ENCODE measurements around the gene SUN2. TPM values are rescaled to one million over a fixed set of nuclear protein-coding genes. Genes with fewer than 3 reads are reported as not detected.

SUN2 gene
- total and polyA plus RNA-seq, 8 donors: 25.3 to 387 (median 117) TPM

DNA sequence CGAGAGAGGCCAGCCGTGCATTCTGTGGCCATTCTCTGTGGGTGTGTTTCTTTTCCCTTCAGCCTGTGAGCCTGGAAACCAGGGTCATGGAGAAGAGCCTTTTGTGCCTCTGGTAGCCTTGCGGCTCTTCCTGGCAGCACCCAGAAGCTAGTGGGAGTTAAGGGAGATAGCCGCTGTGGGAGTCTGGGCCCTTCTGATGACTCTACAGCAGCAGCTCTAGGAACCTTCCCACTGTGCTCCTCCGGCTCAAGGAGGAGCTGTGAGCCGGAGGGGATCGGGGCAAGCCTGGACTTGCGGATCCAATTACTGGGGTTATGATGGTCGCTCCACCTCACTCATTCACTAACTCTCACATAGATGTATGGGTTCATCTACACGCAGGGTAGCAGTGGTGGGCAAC, 39.5 kb downstream of the SUN2 start:
- no peaks in the 10 kb centered on the region for H3K27me3 ChIP-seq
- WGBS, 5 donors: 93 to 97% (median 97%) methylated on average over 5 to 10 of the region's 10 CpGs
- no peaks in the 10 kb centered on the region for H3K9me3 ChIP-seq
- intact Hi-C loops (cut with DNase I; ENCODE audit: low total_unique reads): no loop called here
- peaks cover 15 to 64% (median 33%) of the 10 kb centered on the region in 4 donors for H3K4me1 ChIP-seq
- no peak overlapping the region for H3K27ac ChIP-seq
- H3K4me3 ChIP-seq: no peak overlapping the region
- TF ChIP-seq, protein P1, sequence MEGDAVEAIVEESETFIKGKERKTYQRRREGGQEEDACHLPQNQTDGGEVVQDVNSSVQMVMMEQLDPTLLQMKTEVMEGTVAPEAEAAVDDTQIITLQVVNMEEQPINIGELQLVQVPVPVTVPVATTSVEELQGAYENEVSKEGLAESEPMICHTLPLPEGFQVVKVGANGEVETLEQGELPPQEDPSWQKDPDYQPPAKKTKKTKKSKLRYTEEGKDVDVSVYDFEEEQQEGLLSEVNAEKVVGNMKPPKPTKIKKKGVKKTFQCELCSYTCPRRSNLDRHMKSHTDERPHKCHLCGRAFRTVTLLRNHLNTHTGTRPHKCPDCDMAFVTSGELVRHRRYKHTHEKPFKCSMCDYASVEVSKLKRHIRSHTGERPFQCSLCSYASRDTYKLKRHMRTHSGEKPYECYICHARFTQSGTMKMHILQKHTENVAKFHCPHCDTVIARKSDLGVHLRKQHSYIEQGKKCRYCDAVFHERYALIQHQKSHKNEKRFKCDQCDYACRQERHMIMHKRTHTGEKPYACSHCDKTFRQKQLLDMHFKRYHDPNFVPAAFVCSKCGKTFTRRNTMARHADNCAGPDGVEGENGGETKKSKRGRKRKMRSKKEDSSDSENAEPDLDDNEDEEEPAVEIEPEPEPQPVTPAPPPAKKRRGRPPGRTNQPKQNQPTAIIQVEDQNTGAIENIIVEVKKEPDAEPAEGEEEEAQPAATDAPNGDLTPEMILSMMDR (IDR thresholded peaks at IDR 0.05): no peak
- TF ChIP-seq POLR2AphosphoS5 (IDR thresholded peaks at IDR 0.05) (no peak), POLR2A (IDR thresholded peaks at IDR 0.05) (no peak), EP300 (IDR thresholded peaks at IDR 0.05) (no peak)
- H3K36me3 ChIP-seq: peaks cover 22 to 65% (median 56%) of the 10 kb centered on the region in 4 donors
- DNase-seq: no peak

DNA sequence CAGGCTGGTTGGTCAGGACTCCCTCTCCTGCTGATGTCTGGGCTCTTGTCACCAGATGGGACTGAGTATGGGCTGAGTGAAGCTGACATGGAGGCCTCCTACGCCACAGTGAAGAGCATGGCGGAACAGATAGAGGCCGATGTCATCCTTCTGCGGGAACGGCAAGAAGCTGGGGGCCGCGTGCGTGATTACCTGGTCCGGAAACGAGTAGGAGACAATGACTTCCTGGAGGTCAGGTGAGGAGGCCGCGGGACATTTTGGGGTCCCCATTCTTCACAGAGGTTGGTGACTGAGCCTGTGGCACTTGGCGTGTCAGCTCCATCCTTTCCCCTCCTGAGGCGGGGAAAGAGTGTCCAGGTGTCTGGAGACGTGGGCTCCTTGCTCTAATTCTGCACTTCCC, 39.9 kb downstream of the SUN2 start:
- WGBS, 5 donors: 90 to 96% (median 95%) methylated on average over 15 of the region's 15 CpGs
- H3K9me3 ChIP-seq: no peaks in the 10 kb centered on the region
- intact Hi-C loops (cut with DNase I; ENCODE audit: low total_unique reads): no loop called here
- no peak overlapping the region for H3K27ac ChIP-seq
- TF ChIP-seq, protein P1 (IDR thresholded peaks at IDR 0.05): no peak
- no peak for TF ChIP-seq POLR2A (IDR thresholded peaks at IDR 0.05)
- no peak for TF ChIP-seq EP300 (IDR thresholded peaks at IDR 0.05)
- TF ChIP-seq POLR2AphosphoS5 (IDR thresholded peaks at IDR 0.05): no peak
- peaks cover 15 to 68% (median 33%) of the 10 kb centered on the region in 4 donors for H3K4me1 ChIP-seq
- DNase-seq: no peak
- peaks cover 22 to 61% (median 55%) of the 10 kb centered on the region in 4 donors for H3K36me3 ChIP-seq
- H3K4me3 ChIP-seq: no peak overlapping the region
- H3K27me3 ChIP-seq: no peaks in the 10 kb centered on the region

DNA sequence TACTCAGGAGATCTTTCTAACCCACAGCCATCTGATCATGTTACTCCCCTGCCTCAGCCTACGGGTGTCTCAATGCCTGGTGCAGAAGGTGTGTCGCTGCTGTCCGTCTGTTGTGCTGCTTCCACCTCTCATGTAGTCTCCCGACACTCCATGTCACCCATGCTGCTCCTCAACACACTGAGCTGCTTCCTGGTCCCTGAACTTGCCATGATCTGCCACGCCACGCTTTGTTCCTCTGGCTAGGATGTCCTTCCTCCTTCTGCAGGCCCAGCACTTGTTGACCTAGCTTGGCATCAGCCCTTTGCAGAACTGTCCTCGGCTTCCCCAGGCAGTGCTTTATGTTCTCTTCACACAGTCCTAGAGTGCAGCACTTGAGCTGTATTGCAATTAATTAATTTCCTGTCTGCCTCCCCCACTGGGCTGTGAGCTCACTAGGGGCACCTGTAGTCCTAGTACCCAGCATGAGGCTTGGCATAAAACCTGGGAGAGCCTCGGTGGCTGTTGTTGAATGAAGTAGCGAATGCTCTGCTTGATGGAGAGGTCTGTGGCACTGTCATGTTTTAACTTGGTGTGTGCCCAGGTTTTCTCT, 40.5 kb downstream of the SUN2 start:
- Histone ChIP-seq H3K4me1 (peaks cover 15 to 74% (median 33%) of the 10 kb centered on the region in 4 donors), H3K36me3 (peaks cover 22 to 61% (median 55%) of the 10 kb centered on the region in 4 donors), H3K4me3 (no peak overlapping the region), H3K9me3 (no peaks in the 10 kb centered on the region), H3K27me3 (no peaks in the 10 kb centered on the region), H3K27ac (no peak overlapping the region)
- 80 to 87% (median 85%) methylated on average over 9 of the region's 9 CpGs for WGBS, 5 donors
- TF ChIP-seq EP300 (IDR thresholded peaks at IDR 0.05) (no peak), POLR2A (IDR thresholded peaks at IDR 0.05) (no peak), POLR2AphosphoS5 (IDR thresholded peaks at IDR 0.05) (no peak)
- TF ChIP-seq, protein P1 (IDR thresholded peaks at IDR 0.05): no peak
- intact Hi-C loops (cut with DNase I; ENCODE audit: low total_unique reads): no loop called here
- DNase-seq: no peak

DNA sequence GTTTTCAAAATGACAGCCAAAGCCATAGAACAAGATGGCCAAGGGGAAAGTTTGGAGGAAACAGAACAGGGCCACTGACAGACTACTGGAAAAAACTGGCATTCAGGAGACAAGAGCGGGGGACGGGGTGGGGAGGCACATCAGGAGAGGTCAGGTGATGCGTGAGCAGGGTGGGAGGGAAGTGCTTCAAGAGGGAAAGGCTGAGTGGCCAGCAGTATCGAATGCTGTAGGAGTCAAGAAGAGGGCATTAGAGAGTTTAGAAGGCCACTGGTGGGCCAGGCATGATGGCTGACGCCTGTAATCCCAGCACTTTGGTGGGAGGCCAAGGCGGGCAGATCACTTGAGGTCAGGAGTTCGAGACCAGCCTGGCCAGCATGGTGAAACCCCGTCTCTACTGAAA, 41.9 kb downstream of the SUN2 start:
- Histone ChIP-seq H3K27me3 (no peaks in the 10 kb centered on the region), H3K4me3 (no peak overlapping the region), H3K27ac (no peak overlapping the region), H3K36me3 (peaks cover 22 to 58% (median 55%) of the 10 kb centered on the region in 4 donors), H3K4me1 (peaks cover 16 to 82% (median 38%) of the 10 kb centered on the region in 4 donors), H3K9me3 (no peaks in the 10 kb centered on the region)
- TF ChIP-seq POLR2A (IDR thresholded peaks at IDR 0.05): no peak
- TF ChIP-seq, protein P1 (IDR thresholded peaks at IDR 0.05): no peak
- TF ChIP-seq EP300 (IDR thresholded peaks at IDR 0.05): no peak
- TF ChIP-seq POLR2AphosphoS5 (IDR thresholded peaks at IDR 0.05): no peak
- intact Hi-C loops (cut with DNase I; ENCODE audit: low total_unique reads): no loop called here
- DNase-seq: peak in 1 of 2 donors; percentile 17
- WGBS, 5 donors: 88 to 93% (median 89%) methylated on average over 8 of the region's 8 CpGs
